Measurements from ENCODE around the gene IFNG-AS1.

IFNG-AS1 gene

DNA sequence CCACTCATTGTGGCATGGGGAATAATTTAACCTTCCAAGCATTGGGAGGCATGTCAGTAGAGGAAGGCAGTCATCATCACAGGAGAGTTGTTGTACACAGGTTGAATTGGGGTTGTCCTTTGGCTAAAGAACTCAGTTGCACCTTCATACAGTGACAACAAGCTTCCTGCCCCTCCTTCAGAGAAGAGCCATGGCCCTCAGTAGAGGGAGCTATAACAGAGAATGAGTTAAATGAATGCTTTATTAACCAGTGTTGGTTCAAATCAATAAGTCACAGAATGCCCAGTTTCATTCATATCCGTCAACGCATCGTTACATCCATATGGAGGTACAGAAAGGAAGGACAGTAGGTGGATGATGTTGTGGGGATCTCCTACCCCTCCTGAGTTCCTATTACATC lies 4.8 kb downstream of the IFNG-AS1 start:
- no peak for DNase-seq (ENCODE audit: low read depth in 2 of 2)

DNA sequence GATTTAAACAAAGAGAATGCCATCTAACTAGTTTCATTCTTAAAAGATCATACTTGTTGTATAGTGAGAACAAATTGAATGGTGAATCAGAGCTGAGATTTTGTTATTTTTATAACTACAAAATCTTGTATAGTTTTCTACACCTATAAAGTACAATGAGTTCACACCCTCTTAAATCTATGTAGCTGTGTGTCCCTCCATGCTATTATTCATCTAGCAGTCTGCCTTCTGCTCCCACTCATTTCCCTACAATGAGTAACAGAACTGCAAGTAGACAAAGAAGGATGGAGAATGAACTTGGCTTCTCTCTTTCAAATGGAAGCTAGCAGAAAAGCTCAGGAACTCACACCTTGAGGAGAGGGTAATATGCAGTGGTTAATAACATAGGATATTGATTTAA lies 7.1 kb downstream of the IFNG-AS1 start:
- no peak for DNase-seq (ENCODE audit: low read depth in 2 of 2)

DNA sequence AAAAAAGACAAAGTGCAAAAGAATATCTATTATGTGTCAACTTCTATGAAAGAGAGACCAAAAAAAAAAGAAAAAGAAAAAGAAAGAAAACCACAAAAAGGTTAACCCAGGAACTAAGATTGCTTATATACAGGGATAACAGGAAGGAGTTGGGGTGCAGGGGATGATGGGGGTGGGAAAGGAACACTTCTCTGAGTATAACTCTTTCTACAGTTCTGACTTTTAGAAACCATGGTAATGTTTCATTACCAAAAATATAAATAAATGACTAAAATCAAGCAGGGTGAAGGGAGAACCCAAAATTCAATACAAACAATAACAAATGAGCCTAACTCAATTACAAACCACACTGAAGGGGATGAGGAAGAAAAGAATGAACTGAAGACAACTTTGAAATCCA lies 9.1 kb downstream of the IFNG-AS1 start:
- DNase-seq (ENCODE audit: low read depth in 2 of 2): no peak

DNA sequence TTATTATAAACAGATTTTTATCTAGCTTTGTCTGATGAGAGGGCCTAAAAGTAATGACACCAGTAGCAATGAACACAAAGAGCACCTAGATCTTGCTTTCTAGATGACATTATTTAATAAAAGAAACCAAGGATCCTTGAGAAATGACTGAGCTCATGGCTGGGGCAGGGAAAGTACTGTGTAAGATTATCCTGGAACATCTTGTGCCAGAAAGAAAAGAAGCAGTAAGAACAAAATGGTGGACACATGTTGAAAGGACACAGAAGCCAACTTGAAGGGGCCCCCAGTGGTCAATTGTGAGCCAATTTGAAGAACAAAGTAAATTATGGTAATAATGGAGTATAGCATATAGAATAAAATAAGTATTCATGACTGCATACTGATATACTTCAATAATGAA lies 10.0 kb downstream of the IFNG-AS1 start:
- no peak for DNase-seq (ENCODE audit: low read depth in 2 of 2)

DNA sequence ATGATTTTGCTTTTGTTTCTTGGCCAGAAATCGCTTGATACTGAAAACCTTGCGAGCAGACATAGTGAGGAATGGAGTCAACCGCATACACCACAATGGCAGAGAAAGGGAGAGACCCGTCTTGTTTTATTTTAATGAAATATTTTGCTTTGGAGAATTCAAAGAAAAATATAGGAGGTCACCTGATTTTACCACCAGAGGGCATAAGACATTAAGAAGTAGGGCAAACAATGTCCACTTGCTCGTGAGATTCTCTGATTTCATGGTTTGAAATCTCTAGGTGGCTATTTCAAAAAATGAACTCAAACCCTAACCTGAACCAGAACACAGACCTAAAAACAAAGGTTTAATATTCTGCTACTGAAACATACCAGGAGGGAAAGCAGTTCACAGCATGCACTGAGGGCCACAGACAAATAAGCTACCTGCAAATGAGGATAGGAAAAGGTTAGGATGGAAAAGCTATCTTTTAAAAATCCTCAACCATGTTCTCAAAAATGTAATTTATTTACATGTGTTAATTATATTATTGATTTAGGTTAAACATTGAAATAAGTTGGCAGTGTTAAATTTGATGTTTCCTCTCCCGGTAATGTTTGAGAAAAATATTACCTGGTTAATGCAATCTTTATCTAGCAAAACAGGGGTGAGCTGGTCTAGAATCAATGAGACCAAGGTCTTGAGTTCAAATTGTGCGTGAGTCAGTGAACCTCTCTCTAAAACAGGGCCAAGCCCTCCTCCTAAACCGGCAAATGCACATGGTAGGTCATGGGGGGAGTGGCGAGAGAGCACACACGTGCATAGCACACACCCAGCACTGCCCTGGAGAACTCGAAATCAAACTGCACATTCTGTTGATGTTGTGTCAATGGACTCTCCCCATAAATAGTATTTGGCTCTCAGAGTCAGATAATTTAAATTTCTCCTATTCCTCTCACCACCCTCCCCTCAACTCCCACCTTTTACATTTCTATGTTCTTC lies 12.5 kb downstream of the IFNG-AS1 start:
- no peak for DNase-seq (ENCODE audit: low read depth in 2 of 2)

DNA sequence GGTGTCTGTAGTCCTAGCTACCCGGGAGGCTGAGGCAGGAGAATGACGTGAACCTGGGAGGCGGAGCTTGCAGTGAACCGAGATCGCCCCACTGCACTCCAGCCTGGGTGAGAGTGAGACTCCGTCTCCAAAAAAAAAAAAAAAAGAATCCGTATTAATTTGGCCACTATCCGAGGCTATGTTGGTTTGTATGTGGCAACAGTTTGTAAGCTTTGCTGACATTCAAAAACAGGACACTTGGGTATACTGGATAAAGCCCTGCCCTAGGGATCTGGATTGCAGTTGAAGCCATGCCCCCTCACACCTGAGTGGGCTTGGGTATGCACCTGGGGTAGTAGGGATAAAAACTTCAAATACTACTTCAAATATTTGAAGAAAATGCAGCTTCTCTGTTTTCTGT lies 14.5 kb downstream of the IFNG-AS1 start:
- DNase-seq (ENCODE audit: low read depth in 2 of 2): no peak

DNA sequence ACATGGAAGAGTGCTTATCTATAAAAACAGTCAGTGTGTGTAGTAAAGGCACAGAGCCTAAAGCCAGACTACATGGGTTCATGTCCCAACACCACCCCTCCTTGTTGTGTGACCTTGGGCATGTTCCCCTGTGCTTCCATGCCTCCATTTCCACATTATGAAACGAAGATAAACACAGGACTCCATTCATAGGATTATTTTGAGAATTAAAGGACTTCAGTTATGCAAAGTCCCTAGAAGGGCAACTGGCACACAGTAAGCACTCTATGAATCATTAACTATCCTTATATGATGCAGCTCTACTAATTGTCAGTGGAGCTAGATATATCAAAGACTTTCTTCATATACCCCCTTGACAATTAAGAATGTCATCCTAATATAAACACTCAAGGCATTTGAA lies 17.8 kb downstream of the IFNG-AS1 start:
- DNase-seq (ENCODE audit: low read depth in 2 of 2): no peak

DNA sequence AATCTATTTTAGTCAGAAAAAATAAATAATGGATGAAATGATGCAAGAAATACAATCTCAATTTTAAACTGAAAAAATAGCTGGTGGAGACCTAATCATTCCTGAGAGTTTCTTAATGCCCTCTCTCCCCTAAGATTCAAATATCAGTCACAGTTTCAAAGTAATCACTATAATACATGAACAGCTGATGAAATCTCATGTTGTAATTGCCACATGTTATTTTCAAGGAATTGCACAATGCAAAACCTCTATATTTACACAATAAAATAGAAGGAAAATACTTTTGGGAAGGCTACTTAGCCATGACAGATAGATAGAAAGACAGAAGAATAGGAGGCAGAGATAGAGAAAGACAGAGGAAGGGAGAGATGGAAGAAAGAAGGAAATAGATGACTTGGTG lies 18.2 kb downstream of the IFNG-AS1 start:
- no peak for DNase-seq (ENCODE audit: low read depth in 2 of 2)

DNA sequence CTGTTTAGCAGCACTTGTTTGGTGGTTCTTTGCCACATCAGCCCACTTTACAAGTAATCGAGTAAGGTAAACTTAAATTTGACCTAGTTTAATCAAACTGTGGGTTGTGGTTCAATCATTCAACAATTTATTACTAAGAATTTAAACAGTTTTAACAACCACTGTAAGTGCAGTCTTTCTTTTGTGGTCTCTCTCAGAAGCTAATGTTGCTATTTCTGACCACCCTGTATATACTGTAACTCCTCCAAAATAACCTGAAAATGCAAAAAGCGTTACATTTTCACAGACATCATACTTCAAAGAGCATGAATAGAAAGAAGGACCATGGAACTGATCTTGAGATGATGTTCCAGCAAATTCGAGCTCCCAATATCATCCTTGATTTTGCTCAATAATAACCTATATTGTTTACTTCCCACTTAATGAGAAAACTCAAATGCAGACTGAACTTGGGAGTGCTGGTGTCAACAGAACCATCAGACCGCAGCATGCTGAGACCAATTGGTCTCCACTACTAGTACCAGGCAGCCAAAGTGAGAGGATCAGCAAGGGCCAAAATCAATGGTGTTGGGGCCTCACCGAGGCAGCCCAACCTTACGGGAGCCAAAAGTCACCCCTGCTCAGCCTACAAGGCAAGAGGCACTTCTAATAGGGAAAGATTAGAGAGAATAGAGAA lies 22.1 kb downstream of the IFNG-AS1 start:
- no peak for DNase-seq (ENCODE audit: low read depth in 2 of 2)

DNA sequence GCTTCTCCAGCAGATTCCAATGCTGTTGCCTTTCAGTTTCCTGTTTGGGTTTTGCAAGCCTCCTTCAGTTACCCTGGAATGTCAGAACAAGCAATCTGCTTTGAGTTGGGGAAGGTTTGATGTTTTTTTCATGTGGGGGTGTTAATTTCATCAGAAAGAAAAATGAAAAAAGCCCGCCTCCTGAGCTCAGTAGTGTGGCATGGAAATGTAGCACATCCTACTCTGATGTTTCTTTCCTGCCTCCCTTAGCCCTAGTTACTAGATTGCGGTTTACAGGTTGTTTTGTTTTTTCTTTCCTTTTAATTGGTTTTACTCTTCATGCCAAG lies 22.6 kb downstream of the IFNG-AS1 start:
- DNase-seq (ENCODE audit: low read depth in 2 of 2): no peak

DNA sequence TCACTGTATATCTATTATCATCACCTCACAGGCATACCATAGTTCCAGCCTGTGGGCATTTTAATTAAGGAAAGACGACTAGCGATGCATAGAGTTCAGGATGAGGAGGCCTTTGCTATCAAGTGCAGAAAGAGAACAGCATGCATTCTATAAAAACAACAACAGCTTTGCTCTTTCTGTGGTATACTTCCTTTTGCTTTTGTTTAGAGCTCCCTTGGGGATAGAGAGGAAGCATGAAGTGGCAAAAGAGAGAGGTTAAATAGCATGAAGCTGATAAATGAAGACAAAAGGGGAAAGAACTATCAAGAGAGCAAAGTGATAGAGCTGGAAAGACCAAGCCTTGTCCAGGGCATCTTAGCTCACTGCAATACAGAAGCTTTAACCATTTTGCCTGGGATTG lies 23.5 kb downstream of the IFNG-AS1 start:
- DNase-seq (ENCODE audit: low read depth in 2 of 2): no peak

DNA sequence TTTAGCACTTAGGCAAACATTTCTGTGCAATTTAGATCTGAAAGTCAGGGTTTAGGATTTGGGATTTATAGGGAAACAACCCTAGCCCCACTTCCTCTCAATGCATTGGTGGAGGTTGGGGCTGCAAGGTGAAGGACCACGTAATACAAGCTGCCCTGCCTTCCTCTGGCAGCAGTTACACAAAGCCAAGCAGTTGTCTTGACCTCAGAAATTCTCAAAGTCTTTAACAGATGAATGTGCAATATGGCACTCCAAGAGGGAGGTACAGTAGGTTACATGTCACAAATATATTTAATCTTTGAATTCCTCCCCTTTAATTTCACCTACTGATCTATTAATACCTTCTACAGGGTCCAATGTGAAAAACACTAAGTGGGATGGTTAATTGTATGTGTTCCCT lies 23.9 kb downstream of the IFNG-AS1 start:
- DNase-seq (ENCODE audit: low read depth in 2 of 2): no peak

DNA sequence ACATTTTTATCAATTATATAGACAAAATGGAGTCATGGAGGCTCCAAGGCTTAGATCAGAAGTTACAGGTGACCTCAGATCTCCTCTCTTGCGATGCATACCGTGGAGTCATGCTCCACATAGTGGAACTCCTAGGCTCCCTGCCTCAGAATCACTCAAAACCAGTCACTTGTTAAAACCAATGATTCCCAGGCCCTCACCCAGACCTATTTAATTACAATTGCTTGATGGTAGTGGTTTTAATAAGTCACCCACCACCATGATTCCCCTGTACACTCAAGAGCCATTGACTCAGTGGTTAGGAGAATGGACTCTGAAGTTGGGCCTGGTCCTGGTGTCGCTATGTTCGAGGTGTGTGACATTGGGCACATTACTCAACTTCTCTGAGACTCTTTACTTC lies 26.9 kb downstream of the IFNG-AS1 start:
- no peak for DNase-seq (ENCODE audit: low read depth in 2 of 2)

DNA sequence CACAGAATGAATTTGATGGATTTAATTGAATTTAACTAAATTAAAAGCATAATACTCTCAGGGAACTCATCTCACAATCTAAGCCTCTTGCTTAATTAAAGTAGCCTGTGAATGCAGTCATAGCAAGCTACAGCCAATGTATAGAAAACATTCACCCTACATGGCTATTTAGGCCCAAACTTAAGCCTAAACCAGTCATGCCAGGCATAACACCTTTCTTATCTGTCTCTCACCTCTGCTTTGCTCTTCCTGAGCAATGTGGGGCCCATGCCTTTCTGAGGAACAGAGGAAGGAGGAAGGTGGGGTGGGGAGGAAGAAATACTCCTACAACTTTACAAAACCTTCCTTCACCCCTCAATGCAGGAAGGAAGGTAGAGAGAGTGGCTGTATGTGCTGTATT lies 29.1 kb downstream of the IFNG-AS1 start:
- DNase-seq (ENCODE audit: low read depth in 2 of 2): no peak

DNA sequence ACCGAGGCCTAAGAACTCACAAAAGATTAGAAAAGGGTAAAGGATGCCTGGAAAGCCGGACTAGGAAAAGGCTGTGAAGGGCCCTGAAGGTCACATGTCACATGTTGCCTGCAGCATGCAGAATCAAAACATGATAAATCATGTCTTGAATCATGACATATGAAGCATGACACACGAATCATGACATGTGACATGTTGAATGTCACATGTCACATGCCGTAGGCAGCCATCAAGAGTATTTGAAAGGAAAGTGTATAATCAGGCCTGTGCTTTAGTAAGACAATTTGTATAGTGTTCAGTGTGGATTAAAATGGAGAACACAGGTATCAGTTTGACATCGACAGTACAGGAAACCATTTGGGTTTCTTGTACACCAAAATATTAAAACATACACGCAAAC lies 30.8 kb downstream of the IFNG-AS1 start:
- DNase-seq (ENCODE audit: low read depth in 2 of 2): no peak

DNA sequence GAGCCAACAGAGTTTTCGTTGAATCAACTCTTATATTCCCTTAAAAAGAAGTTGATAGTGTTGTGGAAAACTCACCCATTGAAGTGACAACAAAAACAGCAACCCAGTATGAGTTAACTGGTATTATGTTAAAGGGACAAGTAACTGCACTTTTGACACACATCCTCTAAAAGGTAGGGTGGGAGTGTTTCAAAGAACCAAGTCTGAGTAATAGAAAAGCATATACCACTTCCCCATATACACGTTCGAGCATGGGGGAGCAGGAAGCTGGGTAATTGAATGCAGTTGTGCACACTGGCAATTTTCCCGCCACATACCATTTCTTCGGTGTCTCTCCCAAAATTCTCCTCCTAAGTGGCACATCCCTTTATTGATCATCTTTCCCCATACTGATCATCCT lies 31.5 kb downstream of the IFNG-AS1 start:
- no peak for DNase-seq (ENCODE audit: low read depth in 2 of 2)

DNA sequence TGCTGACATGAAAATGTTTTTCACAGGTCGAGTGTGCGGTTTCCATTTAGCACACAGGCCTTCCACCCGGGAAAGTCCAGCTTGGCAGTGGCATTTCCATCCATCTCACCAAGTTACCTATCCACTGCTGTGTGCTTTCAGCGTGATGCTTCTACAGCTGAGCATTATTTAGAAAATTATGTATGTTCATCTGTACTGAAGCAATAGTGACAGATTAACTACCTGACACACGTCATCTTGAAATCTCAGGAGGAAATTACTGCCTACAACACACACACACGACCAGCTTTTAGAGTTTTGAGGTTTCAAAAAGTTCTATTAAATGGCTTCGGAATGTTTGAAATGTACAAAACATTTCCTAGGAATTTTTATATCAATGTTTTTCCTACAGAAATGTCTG lies 39.4 kb downstream of the IFNG-AS1 start:
- DNase-seq (ENCODE audit: low read depth in 2 of 2): no peak

DNA sequence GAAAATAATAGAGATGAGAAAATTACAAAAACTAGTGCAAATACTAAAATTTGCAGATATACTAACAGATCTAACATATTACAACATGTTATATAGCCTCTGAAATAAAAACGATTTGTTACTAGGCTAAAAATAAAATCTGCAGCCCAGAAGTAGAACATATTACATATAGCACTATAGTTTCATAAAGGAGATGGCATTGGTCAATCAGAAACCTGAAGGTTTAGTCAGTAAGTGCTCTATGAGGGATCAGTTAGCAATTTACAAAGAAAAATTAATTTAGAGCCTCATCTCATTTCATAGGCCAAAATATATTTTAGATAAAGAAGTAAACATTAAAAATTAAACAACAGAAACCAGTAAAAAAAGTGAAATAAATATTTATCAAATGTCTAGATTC lies 41.0 kb downstream of the IFNG-AS1 start:
- DNase-seq (ENCODE audit: low read depth in 2 of 2): no peak

DNA sequence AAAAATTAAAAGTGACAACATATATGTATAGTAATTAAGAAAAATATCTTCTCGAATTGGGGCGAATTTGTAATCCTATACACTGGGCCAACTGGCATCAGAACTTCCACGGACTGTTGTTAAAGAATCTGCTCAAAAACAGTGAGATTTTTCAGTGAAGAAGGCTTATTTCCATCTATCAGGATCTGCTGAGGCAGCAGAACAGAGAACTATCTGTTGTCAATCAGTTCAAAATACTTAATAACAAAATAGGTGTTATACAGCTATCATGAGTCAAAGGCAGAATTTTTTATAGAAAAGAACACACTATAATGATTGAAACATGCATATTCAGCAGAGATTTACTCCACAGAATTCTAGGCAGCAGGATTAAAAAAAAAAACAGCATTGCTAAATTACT lies 41.9 kb downstream of the IFNG-AS1 start:
- DNase-seq (ENCODE audit: low read depth in 2 of 2): no peak

DNA sequence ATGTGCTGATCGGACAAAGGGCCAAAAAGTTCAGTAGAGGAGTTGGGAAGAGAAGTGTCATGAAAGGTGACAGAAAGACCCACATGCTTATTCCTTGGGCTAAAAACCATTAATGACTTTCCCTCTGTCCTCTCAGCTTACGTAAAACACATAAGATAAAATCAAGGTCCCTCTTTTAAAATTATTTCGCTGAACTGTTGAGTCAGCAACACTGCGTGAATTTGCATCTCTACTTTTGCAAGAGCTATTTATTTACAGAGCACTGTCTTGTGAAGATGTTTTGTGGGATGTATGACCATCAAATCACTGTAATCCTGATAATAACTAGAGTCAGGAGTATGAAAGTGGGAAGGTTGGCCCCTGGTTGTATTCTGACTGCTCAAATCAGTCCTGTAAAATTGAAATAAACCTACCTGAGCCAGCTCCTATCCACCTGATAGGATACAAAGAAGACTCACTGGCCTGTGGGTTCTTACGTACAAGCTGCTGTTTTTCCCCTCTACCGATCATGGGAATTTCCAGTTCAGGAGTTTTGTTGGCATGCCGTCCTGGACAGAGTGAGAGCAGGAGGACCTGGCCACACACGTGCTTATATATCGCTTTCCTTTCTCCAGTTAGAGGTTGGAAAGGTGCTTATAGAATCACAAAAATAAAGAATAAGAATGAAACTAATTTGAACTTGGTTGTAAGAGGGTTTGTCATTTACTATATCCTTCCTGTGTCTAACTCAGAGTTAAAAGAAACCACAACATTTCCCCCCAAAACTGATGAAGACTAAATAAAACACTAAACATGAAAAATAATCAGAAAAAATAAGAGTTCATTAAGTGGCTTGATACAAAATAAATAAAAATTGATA lies 42.9 kb downstream of the IFNG-AS1 start:
- no peak for DNase-seq (ENCODE audit: low read depth in 2 of 2)

DNA sequence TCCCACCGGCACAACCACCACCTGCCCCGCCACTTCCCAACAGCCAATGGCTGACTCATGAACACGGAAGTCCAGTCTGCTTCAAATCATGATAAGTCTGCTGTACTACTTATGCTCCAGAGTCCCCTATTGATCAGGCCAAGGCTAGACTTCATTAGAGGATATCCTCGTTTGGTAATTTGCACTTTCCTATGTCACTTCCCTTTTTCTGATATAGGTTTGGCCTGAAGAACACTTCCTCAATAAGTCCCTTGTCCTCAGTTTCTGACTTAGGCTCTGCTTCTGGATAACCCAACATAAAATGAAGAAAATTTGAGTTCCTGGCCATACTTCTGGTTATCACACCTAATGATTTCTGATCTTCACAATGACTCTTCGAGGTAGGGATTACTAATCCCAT lies 45.3 kb downstream of the IFNG-AS1 start:
- no peak for DNase-seq (ENCODE audit: low read depth in 2 of 2)

DNA sequence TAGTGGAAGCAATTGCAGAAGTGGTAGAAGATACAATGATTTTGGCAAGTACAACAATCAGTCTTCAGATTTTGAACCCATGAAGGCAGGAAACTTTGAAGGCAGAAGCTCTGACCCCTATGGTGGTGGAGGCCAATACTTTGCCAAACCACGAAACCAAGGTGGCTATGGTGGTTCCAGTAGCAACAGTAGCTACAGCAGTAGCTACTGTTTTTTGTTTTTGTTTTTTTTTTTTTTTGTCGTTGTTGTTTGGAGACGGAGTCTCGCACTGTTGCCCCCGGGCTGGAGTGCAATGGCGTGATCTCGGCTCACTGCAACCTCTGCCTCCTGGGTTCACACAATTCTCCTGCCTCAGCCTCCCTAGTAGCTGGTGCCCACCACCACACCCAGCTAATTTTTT lies 47.4 kb downstream of the IFNG-AS1 start:
- no peak for DNase-seq (ENCODE audit: low read depth in 2 of 2)

All from stimulated activated CD8-positive, alpha-beta memory T cell treated with anti-CD3 and anti-CD28 coated beads, Interleukin-15, amount 100 ng/mL, for 4 hours (primary cell).